Measurements from ENCODE around the gene SDS. TPM values are rescaled to one million over a fixed set of nuclear protein-coding genes. Genes with fewer than 3 reads are reported as not detected.

The SDS gene
- total RNA-seq, 1 donor from 2014 or later: not detected

DNA sequence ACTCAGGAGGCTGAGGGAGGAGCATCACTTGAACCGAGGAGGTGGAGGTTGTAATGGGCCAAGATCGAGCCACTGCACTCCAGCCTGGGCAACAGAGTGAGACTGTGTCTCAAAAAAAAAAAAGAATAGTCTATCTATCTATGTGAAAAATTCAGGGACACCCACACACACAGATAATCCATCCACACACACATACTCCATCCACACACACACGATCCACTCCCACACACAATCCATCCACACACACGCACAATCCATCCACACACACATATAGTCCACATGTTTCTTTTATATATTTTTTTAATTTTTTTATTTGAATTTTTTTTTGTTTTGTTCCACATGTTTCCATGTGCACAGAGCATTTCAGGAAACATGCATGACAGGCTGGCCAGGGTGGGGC, 3.3 kb downstream of the SDS start:
- DNase-seq (ENCODE audit: low read depth in 2 of 2): no peak

DNA sequence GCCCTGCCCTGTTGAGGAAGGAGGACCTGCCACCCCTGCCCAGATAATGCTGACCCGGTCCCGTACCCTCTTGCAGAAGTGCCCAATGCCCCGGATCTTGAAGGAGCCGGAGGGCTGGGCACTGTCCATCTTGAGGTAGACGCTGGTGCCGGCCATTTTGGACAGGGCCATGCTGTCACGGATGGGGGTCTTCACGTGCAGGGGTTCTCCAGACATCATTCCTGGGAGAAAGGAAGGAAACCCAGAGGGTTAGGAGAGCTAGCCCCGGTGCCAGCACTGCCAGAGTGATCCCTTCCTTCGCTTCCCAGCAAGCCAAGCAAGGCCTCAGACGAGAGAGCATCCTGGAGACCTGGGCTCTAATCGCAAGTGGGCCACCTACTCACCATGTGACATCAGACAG, 4.2 kb downstream of the SDS start:
- DNase-seq (ENCODE audit: low read depth in 2 of 2): no peak

DNA sequence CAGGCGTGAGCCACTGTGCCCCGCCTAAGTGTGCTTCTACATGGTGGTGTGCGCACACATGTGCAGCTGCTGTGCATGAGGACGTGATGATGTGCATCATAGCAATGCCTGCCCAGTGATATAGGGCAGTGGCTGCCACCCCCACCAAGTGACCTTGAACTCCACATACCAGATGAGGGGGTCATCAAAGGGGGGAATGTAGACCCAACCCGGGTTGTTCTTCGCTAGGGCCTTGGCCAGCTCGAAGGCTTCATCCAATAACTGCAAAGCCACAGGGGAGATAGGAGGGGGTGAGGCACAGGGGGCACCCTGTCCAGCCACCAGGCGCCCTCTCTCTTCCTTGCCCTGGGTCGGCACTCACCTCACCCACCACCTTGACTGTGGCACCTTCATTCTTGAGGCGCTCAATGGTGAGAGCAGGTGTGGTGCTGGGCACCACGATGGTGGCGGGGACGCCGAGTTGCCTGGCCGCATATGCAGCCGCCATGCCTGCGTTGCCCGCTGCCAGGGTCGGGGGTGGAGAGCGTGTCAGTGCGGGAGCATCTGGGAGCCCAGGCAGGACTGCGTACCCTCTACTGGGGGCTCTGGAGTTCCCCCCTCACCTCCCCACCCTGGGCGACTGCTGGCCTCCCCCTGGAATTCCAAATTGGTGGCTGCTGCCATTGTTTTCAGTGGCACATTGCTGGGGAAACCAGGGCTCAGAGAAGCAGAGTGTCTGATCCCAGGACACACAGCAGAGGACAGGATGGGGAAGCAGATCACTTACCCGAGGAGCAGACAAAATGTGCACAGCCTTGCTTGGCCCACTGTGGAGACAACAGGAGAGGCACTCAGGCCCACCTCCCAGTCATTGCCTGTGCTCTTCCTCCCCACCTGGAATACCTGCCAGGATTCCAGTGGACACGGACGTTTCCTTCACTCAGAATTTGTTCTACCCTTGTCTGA, 5.1 kb downstream of the SDS start:
- no peak for DNase-seq (ENCODE audit: low read depth in 2 of 2)

DNA sequence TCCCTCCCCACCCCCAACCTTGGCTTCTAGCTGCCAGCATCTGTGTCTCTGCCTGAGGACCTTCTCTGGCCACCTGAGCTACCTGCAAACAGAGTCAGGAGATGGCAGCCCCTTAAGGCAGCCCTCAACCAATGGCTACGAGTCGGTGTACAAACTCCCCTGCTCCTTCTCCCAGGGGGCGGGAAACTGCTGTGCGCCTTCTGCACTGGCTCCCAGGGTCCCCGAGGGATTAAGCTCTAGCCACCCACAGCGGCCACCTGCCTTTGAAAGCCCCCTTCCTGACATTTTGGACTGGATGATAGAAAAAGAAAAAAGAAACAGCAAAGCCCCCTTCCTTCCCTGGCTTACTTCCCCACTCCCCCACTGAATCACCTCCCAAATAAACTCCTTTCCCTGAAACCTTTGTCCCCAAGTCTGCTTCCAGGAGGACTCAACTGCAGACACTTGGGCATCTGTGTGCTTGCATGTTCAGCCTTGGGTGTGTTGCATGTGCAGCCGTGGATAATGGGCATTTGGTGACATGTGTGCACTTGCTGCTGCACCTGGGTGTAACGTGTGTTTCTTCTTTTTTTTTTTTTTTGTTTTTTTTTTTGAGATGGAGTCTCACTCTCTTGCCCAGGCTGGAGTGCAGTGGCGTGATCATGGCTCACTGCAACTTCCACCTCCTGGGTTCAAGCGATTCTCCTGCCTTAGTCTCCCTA, 6.0 kb downstream of the SDS start:
- no peak for DNase-seq (ENCODE audit: low read depth in 2 of 2)

DNA sequence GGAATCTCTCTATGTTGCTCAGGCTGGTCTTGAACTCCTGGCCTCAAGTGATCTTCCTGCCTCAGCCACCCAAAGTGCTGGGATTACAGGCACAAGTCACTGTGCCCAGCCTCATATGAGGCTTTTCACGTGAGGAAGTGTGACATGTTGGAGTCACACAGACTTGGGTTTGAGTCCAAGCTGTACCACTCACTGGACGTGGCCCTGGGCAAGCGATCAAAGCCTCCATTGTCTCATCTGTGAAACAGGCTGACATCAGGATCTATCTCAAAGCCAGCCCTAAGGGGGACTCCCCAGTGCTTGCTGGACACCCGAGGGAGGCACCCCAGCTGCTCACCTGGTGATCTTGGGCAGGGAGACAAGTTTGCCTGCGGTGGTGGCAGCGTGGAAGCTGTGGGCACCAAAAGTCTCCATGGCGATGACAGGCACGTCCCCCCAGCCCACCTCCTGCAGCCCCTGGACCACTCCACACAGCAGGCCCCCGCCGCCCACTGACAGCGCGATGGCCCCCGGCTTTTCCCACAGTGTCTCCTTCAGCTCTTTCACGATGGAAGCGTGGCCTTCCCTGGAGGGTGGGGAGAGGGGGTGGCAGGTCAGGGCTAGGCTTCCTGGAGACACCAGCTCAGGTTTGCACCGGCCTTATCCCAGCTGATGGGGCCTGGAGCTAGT, 6.7 kb downstream of the SDS start:
- no peak for DNase-seq (ENCODE audit: low read depth in 2 of 2)

DNA sequence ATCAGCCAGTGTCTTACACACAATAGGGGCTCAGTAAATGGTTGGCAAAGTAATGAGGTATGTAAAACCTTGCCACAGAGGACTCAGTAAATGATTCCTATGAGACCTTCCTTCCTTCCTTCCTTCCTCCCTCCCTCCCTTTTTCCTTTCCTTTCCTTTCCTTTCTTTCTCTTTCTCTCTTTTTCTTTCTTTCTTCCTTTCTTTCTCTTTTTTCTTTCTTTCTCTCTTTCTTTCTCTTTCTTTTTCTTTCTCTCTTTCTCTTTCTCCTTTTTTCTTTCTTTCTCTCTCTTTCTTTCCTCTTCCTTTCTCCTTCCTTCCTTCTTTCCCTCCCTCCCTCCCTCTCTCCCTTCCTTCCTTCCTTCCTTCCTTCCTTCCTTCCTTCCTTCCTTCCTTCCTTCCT, 7.5 kb downstream of the SDS start:
- DNase-seq (ENCODE audit: low read depth in 2 of 2): no peak

DNA sequence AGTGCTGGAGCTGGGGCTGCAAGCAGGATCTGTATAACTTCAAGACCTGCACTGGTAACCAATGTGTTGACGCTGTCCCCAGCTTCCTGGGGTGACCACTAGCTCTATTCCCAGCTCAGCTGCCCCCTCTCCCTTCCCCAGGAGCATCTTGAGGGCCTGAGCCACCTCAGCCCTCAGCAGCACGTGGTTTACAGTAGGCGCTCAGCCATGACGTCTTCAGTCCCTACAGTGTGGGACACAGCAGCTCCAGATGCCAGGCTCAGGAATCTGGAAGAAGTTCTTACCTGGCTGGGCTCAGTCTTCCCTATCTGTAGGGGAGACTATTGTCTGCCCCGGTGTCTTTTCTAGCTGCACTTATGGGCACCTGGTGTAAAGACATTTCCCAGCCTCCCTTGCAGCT, 8.6 kb downstream of the SDS start:
- DNase-seq (ENCODE audit: low read depth in 2 of 2): no peak

- no peak for DNase-seq (ENCODE audit: low read depth in 2 of 2)
Observed at GRCh38 chr12:113393749-113394148, 9.9 kb downstream of the SDS start.

- DNase-seq (ENCODE audit: low read depth in 2 of 2): no peak
Observed at GRCh38 chr12:113392988-113393579, 10.6 kb downstream of the SDS start.

DNA sequence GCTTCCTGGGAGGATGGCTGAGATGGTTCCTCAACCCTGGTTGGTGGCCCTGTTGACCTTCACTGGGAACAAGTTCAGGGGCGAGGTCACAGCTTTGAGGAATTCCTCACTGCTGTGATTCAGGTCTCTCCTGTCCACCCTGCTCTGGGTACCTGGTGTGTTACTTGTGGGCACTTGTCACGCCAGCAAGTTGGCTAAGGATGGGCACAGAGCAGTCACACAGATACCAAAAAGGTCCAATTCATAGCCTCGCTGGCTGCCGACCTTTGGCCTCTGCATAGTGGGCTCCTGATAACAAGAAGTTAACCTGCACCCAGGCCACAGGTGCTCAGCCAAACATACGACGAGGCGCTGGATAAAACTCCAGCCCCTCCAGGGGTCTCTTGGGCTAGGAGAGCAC, 11.2 kb downstream of the SDS start:
- DNase-seq (ENCODE audit: low read depth in 2 of 2): no peak

- no peak for DNase-seq (ENCODE audit: low read depth in 2 of 2)
Observed at GRCh38 chr12:113391650-113392337, 11.9 kb downstream of the SDS start.

GRCh38 chr12:113391145-113391544, 12.5 kb downstream of the SDS start:
- DNase-seq (ENCODE audit: low read depth in 2 of 2): no peak

DNA sequence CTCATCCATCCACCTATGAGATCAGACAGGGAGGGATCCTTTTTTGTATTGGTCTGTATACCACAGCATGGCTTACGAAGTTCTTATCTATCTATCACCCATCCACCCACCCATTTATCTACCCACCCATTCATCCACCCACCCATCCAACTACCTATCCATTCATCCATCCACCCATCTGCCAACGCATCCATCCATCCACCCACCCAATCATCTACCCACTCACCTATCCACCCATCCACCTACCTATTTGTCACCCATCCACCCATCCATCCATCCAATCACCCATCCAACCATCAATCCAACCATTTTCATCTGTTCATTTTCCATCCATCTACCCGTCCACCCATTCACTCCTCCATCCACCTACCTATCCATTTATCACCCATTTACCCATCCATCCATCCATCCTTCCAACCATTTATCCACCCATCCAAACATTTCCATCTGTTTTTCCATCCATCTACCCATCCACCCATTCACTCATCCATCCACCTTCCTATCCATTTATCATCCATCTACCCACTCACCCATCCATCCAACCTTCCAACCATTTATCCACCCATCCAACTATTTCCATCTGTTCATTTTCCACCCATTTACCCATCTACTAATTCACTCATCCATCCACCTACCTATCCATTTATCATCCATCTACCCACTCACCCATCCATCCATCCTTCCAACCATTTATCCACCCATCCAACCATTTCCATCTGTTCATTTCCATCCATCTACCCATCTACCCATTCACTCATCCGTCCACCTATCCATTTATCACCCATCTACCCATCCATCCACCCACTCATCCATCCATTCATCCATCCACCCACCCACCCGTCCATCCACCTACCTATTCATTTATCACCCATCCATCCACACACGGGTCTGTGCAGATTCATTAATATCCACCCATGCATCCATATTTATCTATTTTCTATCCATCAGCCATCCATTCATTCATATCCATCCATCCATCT, 13.3 kb downstream of the SDS start:
- no peak for DNase-seq (ENCODE audit: low read depth in 2 of 2)

- no peak for DNase-seq (ENCODE audit: low read depth in 2 of 2)
Observed at GRCh38 chr12:113388351-113388750, 15.3 kb downstream of the SDS start.

GRCh38 chr12:113387631-113388030, 16.1 kb downstream of the SDS start:
- DNase-seq (ENCODE audit: low read depth in 2 of 2): no peak

DNA sequence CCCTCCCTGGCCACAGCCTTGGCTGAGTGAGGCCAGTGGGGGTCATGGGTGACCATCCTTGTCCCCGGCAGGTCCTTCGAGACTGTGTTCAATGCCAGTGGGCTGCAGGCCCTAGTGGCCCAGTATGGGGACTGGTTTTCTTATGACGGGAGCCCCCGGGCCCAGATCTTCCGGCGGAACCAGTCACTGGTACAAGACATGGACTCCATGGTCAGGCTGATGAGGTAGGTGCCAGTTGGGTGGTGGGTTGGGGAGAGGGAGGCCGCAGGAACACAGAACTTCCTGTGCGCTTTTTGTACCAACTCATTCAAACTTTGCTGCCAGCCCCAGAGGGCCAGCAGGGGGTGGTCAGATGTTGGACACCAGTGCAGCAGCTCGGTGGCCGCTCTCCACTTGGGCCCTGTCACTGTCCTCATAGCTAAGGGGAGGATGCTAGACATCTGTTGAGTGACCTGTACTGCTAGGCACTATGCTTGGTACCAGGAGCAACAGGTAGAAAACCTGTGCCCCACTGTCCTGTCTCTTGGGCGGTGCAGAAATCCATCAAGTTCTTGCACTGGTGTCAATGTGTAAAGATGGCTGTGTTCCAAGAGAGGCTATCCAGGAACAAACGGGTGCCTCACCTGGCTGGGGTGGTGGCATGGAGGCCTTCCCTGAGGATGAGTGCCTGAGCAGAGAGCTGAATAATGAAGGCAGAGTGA, 16.7 kb downstream of the SDS start:
- DNase-seq (ENCODE audit: low read depth in 2 of 2): no peak

- no peak for DNase-seq (ENCODE audit: low read depth in 2 of 2)
Observed at GRCh38 chr12:113385282-113385882, 18.3 kb downstream of the SDS start.

DNA sequence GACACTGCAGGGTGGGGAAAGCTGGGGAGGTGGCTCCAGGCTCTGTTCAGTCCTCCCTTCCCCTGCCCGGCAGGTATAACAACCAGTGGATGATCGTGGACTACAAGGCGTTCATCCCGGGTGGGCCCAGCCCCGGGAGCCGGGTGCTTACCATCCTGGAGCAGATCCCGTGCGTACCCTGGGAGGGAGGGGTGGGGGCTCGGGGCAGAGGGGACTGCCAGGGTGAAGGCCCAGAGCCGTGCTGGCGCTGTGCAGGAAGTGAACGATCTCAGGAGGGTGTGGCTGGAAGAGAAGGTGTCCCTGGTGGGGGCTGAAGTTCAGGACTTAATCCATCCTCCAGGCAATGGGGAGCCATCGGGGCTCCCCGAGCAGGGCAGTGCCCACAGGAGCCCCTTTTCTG, 18.9 kb downstream of the SDS start:
- no peak for DNase-seq (ENCODE audit: low read depth in 2 of 2)

DNA sequence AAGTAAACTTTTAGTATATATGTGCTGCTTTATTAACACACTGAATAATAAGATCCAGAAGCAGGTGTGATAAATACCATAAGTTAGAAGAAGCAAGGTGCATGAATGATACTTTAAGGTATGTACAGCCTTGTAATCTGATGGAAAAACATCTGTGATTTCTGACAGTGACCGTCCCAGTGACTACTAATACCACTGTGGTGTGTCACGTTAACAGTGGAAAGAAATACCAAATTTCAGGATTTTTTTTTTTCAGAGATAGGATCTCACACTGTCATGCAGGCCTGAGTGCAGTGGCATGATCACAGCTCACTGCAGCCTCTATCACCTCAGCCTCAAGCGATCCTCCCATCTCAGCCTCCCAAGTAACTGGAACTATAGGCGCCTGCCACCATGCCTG, 21.5 kb downstream of the SDS start:
- DNase-seq (ENCODE audit: low read depth in 2 of 2): no peak

Measured in dermis microvascular lymphatic vessel endothelial cell (primary cell).